PC-9 (cell line): ENCODE data around the gene ADGRD2.

Experiments used
- EZH2 ChIP-seq: fragments of 200-600 bp; sonication (generic); IDR thresholded peaks from 2 replicates; pipeline ENCODE4 v1.8.0; 2017; ENCODE audit warnings: antibody characterized with exemption, low read depth
- TF ChIP-seq, protein P1 (sequence below): fragments of 200-600 bp; sonication (generic); conservative IDR thresholded peaks from 2 replicates; pipeline ENCODE4 v1.6.1; 2017; ENCODE audit warnings: mixed run types, antibody characterized with exemption, mild to moderate bottlenecking, moderate library complexity

DNA sequence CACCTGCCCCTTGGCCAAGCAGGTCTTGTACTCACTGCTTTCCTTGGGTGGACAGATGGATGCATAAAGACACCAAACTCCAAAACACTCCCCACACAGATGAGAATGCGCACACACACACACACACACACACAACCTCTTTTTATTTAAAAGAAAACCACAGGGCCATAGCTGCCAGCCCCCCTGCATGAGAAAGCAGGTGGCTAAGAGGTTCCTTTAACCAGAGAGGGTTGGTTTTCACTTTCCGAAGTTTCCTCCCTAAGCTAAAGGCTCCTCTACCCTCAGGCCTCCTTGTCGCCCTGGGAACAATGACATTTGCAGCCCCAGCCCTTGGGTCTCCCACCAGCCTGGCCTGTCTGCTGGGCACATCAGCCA, 45.8 kb downstream of the ADGRD2 start:
- TF ChIP-seq, protein P1, sequence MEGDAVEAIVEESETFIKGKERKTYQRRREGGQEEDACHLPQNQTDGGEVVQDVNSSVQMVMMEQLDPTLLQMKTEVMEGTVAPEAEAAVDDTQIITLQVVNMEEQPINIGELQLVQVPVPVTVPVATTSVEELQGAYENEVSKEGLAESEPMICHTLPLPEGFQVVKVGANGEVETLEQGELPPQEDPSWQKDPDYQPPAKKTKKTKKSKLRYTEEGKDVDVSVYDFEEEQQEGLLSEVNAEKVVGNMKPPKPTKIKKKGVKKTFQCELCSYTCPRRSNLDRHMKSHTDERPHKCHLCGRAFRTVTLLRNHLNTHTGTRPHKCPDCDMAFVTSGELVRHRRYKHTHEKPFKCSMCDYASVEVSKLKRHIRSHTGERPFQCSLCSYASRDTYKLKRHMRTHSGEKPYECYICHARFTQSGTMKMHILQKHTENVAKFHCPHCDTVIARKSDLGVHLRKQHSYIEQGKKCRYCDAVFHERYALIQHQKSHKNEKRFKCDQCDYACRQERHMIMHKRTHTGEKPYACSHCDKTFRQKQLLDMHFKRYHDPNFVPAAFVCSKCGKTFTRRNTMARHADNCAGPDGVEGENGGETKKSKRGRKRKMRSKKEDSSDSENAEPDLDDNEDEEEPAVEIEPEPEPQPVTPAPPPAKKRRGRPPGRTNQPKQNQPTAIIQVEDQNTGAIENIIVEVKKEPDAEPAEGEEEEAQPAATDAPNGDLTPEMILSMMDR, result no peak
- no peak for TF ChIP-seq EZH2
